Measurements from ENCODE around the gene THY1. TPM values are rescaled to one million over a fixed set of nuclear protein-coding genes. Genes with fewer than 3 reads are reported as not detected.
"Not testable (repeated sequence)": the region's sequence is repeated elsewhere in the genome, so short reads cannot be mapped to it uniquely, and the experiment has no call there.

Gene THY1
- total RNA-seq, 1 donor from 2014 or later: 215 TPM

GRCh38 chr11:119459293-119459976 is 36.5 kb upstream of the THY1 start:
- peaks cover 4% of the 10 kb centered on the region for H3K9me3 Mint-ChIP-seq (ENCODE audit: low read depth)
- H3K4me1 Mint-ChIP-seq (ENCODE audit: low read depth): peaks cover 36% of the 10 kb centered on the region
- H3K36me3 Mint-ChIP-seq (ENCODE audit: low read depth): peaks cover under 1% of the 10 kb centered on the region
- H3K4me3 Mint-ChIP-seq (ENCODE audit: unreplicated experiment): no peak overlapping the region
- H3K27ac Mint-ChIP-seq (ENCODE audit: unreplicated experiment): peak overlapping the region; percentile 93
- no peak for TF ChIP-seq CTCF (IDR thresholded peaks at IDR 0.05)
- peaks cover 1% of the 10 kb centered on the region for H3K27me3 Mint-ChIP-seq (ENCODE audit: low read depth)
- DNase-seq (ENCODE audit: low spot score): no peak

- H3K27ac Mint-ChIP-seq (ENCODE audit: unreplicated experiment); DNase-seq (ENCODE audit: low spot score); H3K9me3 Mint-ChIP-seq (ENCODE audit: low read depth); H3K27me3 Mint-ChIP-seq (ENCODE audit: low read depth); H3K4me3 Mint-ChIP-seq (ENCODE audit: unreplicated experiment); H3K36me3 Mint-ChIP-seq (ENCODE audit: low read depth): not testable (repeated sequence)
- peaks cover 21% of the 10 kb centered on the region for H3K4me1 Mint-ChIP-seq (ENCODE audit: low read depth)
Measured at GRCh38 chr11:119455708-119456107, 32.7 kb upstream of the THY1 start.

- H3K4me1 Mint-ChIP-seq (ENCODE audit: low read depth): peaks cover 16% of the 10 kb centered on the region
- DNase-seq (ENCODE audit: low spot score); H3K4me3 Mint-ChIP-seq (ENCODE audit: unreplicated experiment); H3K27me3 Mint-ChIP-seq (ENCODE audit: low read depth); H3K9me3 Mint-ChIP-seq (ENCODE audit: low read depth); H3K36me3 Mint-ChIP-seq (ENCODE audit: low read depth); H3K27ac Mint-ChIP-seq (ENCODE audit: unreplicated experiment): not testable (repeated sequence)
Measured at GRCh38 chr11:119455241-119455640, 32.3 kb upstream of the THY1 start.

GRCh38 chr11:119453881-119454280 is 30.9 kb upstream of the THY1 start:
- no peak for DNase-seq (ENCODE audit: low spot score)
- H3K27ac Mint-ChIP-seq (ENCODE audit: unreplicated experiment): no peak overlapping the region
- no peak overlapping the region for H3K4me3 Mint-ChIP-seq (ENCODE audit: unreplicated experiment)
- no peaks in the 10 kb centered on the region for H3K9me3 Mint-ChIP-seq (ENCODE audit: low read depth)
- no peaks in the 10 kb centered on the region for H3K36me3 Mint-ChIP-seq (ENCODE audit: low read depth)
- H3K4me1 Mint-ChIP-seq (ENCODE audit: low read depth): peaks cover 4% of the 10 kb centered on the region
- no peaks in the 10 kb centered on the region for H3K27me3 Mint-ChIP-seq (ENCODE audit: low read depth)
- no peak for TF ChIP-seq CTCF (IDR thresholded peaks at IDR 0.05)

GRCh38 chr11:119450590-119451326 is 27.8 kb upstream of the THY1 start:
- DNase-seq (ENCODE audit: low spot score): no peak
- no peak for TF ChIP-seq CTCF (IDR thresholded peaks at IDR 0.05)
- Mint-ChIP-seq H3K27me3 (ENCODE audit: low read depth) (no peaks in the 10 kb centered on the region), H3K4me1 (ENCODE audit: low read depth) (peaks cover 19% of the 10 kb centered on the region), H3K36me3 (ENCODE audit: low read depth) (no peaks in the 10 kb centered on the region), H3K9me3 (ENCODE audit: low read depth) (no peaks in the 10 kb centered on the region), H3K4me3 (ENCODE audit: unreplicated experiment) (no peak overlapping the region), H3K27ac (ENCODE audit: unreplicated experiment) (no peak overlapping the region)

GRCh38 chr11:119449498-119449897 is 26.5 kb upstream of the THY1 start:
- Mint-ChIP-seq H3K36me3 (ENCODE audit: low read depth) (no peaks in the 10 kb centered on the region), H3K4me1 (ENCODE audit: low read depth) (peaks cover 20% of the 10 kb centered on the region), H3K27me3 (ENCODE audit: low read depth) (no peaks in the 10 kb centered on the region), H3K27ac (ENCODE audit: unreplicated experiment) (no peak overlapping the region), H3K4me3 (ENCODE audit: unreplicated experiment) (no peak overlapping the region), H3K9me3 (ENCODE audit: low read depth) (no peaks in the 10 kb centered on the region)
- no peak for DNase-seq (ENCODE audit: low spot score)
- TF ChIP-seq CTCF (IDR thresholded peaks at IDR 0.05): no peak
